Activated naive CD4-positive, alpha-beta T cell treated with anti-CD3 and anti-CD28 coated beads, Interleukin-2, amount 10 ng/mL, durations not matched to agents 7 days and 5 days (primary cell): Measurements from ENCODE around the gene RPUSD3.

Source experiments
- CTCF ChIA-PET: fragments of 350-600 bp; sonication (Branson Sonifier 250); formaldehyde crosslinking; loops from one replicate; lab custom pipeline; 2021; ENCODE audit warnings: antibody characterized with exemption; lab: Charles Lee
- DNase-seq: peaks from one replicate; pipeline ENCODE4 v3.0.0-alpha.2; 2020
- H3K27ac Mint-ChIP-seq: one replicate; pipeline ENCODE4 v1.8.0; 2021; ENCODE audit warnings: mild to moderate bottlenecking, moderate library complexity, mixed read lengths
- H3K27me3 Mint-ChIP-seq: one replicate; pipeline ENCODE4 v1.8.0; 2021; ENCODE audit warnings: mild to moderate bottlenecking, mixed read lengths
- H3K36me3 Mint-ChIP-seq: one replicate; pipeline ENCODE4 v1.8.0; 2021; ENCODE audit warnings: mixed read lengths
- H3K4me1 Mint-ChIP-seq: one replicate; pipeline ENCODE4 v1.8.0; 2021; ENCODE audit warnings: mixed read lengths
- H3K4me3 Mint-ChIP-seq: one replicate; pipeline ENCODE4 v1.8.0; 2021; ENCODE audit warnings: mild to moderate bottlenecking, moderate library complexity, mixed read lengths
- H3K9me3 Mint-ChIP-seq: one replicate; pipeline ENCODE4 v1.8.0; 2021; ENCODE audit warnings: mixed read lengths

RPUSD3 gene

DNA sequence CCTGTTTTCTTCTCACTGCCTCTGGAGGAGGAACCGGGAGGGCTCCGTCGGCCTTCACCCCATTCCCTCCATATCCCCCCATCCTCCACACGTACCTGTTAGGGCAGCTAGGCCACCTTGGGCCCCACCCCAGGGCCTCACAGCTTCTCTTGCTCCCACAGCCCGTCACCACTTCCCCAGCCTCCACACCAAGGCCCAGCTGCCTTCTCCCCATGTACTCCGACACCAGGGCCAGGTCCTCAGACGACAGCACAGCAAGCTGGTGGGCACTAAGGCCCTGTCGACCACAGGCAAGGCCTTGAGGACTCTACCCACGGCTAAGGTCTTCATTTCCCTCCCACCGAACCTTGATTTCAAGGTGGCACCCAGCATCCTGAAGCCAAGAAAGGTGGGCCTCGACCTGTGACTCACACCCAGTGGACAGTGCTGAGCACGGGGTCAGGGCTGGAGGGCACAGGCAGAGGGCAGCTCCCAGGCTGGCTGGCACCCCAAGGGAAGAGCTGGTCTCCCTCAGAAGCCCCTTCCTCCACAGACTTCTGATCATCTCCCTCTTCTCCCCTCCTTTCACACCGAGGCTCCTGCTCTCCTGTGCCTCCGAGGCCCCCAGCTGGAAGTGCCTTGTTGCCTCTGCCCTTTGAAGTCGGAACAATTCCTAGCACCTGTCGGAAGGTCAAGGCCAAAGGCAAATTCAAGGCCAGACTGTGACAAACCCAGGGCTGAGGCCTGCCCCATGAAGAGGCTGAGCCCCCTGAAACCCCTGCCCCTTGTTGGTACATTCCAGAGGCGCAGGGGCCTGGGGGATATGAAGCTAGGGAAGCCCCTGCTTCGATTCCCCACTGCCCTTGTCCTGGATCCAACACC lies 9.1 kb downstream of the RPUSD3 start:
- Mint-ChIP-seq H3K4me3 (no peak overlapping the region), H3K9me3 (no peaks in the 10 kb centered on the region), H3K27me3 (no peaks in the 10 kb centered on the region), H3K27ac (no peak overlapping the region), H3K4me1 (peaks cover 3% of the 10 kb centered on the region), H3K36me3 (peaks cover 23% of the 10 kb centered on the region)
- no peak for DNase-seq
- CTCF ChIA-PET = interaction anchor here (1.0 kb wide), 1 partner anchor 52 kb away, joined by 3 read pairs; no protein-coding TSS in a partner anchor

DNA sequence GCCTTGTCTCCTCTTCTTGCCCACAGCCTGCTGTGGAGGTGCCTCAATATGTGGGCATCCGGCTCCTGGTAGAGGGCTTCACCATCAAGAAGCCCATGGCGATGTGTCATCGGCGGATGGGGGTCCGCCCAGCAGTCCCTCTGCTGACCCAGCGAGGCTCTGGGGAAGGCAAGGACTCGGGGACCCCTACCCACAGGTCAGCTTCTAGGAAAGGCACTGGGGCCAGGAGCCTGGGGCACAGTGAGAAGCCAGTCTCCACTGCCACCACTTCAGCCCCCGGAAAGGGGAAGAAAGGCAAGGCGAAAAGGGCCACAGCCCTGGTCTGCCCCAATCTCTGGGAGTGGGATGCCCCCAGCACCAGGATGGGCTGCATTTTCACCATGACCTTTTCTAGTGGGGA lies 10.7 kb downstream of the RPUSD3 start:
- Mint-ChIP-seq H3K9me3 (no peaks in the 10 kb centered on the region), H3K27ac (no peak overlapping the region), H3K36me3 (peaks cover 20% of the 10 kb centered on the region), H3K27me3 (no peaks in the 10 kb centered on the region), H3K4me3 (no peak overlapping the region), H3K4me1 (peaks cover 3% of the 10 kb centered on the region)
- DNase-seq = no peak
- CTCF ChIA-PET = interaction anchor here (1.1 kb wide), 1 partner anchor 26 kb away, joined by 3 read pairs; no protein-coding TSS in a partner anchor

DNA sequence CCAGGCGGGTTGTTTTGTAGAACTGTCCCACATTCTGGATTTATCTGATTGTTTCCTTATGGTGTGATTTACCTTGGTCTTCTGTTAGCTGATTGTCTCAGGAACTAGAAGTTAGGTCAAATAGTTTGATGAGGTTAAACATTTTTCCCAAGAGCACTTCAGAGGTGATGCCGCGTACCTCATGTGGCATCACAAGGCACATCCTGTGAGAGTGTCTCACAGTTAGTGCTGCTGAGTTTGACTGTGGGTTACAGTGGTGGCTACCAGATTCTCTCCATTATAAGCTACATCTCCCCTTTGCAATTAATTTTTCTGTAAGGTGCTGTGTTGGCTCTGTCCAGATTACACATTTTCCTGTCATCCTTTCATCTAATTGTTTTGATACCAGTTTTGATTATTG lies 12.6 kb downstream of the RPUSD3 start:
- no peaks in the 10 kb centered on the region for H3K9me3 Mint-ChIP-seq
- H3K4me3 Mint-ChIP-seq = no peak overlapping the region
- peaks cover 26% of the 10 kb centered on the region for H3K36me3 Mint-ChIP-seq
- CTCF ChIA-PET = interaction anchor here (1.9 kb wide), 1 partner anchor 101 kb away, joined by 4 read pairs; the partner anchor contains the start of gene CRELD1
- no peaks in the 10 kb centered on the region for H3K27me3 Mint-ChIP-seq
- DNase-seq = no peak
- peaks cover 3% of the 10 kb centered on the region for H3K4me1 Mint-ChIP-seq
- no peak overlapping the region for H3K27ac Mint-ChIP-seq

DNA sequence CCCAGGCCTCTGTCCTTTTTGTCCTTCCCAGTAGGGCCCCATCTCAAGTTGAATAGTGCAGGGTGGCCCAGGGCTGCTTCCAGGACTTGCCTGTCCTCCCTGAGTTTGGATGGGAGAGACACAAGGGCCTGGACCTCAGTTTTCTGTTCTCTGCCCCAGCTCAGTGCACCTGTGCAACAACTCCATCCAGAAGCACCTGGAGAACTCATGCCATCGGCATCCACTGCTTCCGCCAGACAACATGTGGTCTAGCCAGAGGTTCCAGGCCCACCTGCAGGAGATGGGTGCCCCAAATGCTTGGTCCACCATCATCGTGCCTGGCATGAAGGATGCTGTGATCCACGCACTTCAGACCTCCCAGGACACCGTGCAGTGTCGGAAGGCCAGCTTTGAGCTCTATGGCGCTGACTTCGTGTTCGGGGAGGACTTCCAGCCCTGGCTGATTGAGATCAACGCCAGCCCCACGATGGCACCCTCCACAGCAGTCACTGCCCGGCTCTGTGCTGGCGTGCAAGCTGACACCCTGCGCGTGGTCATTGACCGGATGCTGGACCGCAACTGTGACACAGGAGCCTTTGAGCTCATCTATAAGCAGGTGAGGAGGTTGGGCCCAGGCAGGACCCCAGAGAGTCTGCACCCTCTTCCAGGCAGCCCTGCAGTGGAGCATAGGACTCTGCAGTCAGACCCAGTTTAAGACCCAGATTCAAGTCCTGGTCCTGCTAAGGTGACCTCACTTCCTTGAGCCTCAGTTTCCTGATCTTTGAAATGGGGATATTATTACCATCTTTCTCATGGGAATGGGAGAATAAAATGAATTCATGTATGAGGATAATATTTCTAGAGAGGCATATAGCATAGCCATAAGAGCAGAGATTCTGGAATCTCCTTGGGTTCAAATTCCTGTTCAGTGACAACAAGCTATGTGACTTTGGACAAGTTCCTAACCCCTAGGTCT lies 14.7 kb downstream of the RPUSD3 start:
- H3K27me3 Mint-ChIP-seq = no peaks in the 10 kb centered on the region
- H3K9me3 Mint-ChIP-seq = no peaks in the 10 kb centered on the region
- no peak for DNase-seq
- H3K4me3 Mint-ChIP-seq = no peak overlapping the region
- no peak overlapping the region for H3K27ac Mint-ChIP-seq
- peaks cover 23% of the 10 kb centered on the region for H3K36me3 Mint-ChIP-seq
- CTCF ChIA-PET = interaction anchor here (0.9 to 2.8 kb wide), 5 partner anchors 92 to 492 kb away, joined by 3 to 18 read pairs (median 3); partner anchors contain the start of genes CRELD1 and SEC13
- H3K4me1 Mint-ChIP-seq = peaks cover 3% of the 10 kb centered on the region

DNA sequence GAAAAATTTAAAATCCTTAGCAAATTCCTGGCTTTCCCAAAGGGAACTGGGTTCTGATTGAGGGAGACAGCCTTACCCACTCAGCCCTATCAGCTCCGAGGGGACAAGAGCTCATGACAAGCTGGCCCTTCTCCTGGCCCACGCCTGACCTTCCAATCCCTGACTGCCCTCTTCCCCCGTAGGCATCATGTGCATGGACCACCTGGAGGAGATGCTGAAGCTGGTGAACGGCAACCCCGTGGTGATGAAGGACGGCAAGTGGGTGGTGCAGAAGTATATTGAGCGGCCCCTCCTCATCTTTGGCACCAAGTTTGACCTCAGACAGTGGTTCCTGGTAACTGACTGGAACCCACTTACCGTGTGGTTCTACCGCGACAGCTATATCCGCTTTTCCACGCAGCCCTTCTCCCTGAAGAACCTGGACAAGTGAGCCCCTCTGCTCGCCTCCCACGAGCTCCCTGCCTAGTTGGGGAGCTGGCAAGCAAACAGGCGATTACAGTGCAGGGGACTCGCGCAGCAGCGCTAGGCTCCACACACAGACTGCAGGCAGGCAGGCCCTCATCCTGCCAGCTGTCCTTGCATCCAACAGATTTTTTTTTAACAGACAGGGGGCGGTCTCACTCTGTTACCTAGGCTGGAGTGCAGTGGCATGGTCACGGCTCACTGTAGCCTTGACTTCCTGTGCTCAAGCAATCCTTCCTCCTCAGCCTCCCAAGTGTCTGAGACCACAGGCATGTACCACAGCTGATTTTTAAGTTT lies 16.8 kb downstream of the RPUSD3 start:
- peak; percentile 46 for DNase-seq
- Mint-ChIP-seq H3K9me3 (no peaks in the 10 kb centered on the region), H3K27me3 (no peaks in the 10 kb centered on the region), H3K4me3 (no peak overlapping the region), H3K4me1 (peaks cover 3% of the 10 kb centered on the region), H3K27ac (peak overlapping the region; percentile 55), H3K36me3 (peaks cover 20% of the 10 kb centered on the region)
- CTCF ChIA-PET = interaction anchor here (0.7 to 2.8 kb wide), 7 partner anchors 15 to 465 kb away, joined by 3 to 18 read pairs (median 3); partner anchors contain the start of genes CRELD1 and RPUSD3

DNA sequence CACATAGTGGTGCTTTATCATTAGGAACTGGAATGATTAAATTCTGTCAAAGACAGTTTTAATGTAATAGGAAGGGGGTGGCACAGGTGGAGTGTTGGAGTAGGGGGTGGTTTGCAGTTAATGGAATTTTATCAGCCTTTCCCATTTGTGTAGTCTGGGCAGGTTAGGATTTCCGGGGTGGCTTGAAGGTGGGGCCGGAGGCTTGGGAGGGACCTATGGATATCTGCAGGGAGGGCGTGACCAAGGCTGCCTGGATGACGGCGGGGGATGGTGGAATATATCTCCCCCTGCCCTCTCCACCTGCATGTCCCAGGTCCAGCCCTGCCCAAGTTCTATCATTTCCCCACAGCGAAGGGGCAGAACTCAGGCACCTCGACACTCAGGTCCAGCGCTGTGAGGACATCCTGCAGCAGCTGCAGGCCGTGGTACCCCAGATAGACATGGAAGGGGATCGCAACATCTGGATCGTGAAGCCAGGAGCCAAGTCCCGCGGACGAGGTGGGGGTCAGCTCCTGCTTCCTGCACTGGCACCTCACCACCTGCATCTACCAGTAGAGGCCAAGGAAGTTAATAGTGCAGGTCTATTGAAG lies 18.3 kb downstream of the RPUSD3 start:
- CTCF ChIA-PET = interaction anchor here (0.9 kb wide), 1 partner anchor 121 kb away, joined by 3 read pairs; no protein-coding TSS in a partner anchor
- no peaks in the 10 kb centered on the region for H3K9me3 Mint-ChIP-seq
- no peaks in the 10 kb centered on the region for H3K4me1 Mint-ChIP-seq
- DNase-seq = no peak
- H3K4me3 Mint-ChIP-seq = no peak overlapping the region
- H3K36me3 Mint-ChIP-seq = peaks cover 15% of the 10 kb centered on the region
- H3K27me3 Mint-ChIP-seq = no peaks in the 10 kb centered on the region
- no peak overlapping the region for H3K27ac Mint-ChIP-seq

DNA sequence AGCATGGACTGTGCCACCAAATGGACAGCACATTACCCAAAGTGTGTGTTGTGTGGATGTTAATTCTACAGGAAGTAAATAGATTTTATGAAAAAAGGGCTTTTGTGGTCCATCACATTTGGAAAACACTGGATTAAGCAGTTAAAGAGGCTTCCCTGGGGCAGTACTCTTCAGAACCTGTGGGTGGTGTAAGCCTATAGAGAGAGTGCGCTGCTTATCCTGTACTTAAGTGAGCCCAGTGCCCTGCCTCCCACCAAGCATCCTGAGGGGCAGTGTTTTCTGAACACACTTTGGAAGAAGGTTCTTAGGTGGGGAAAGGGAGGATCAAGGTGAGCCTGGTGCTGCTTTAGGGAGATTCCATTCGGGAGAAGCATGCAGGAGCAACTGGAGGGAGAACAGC lies 22.9 kb downstream of the RPUSD3 start:
- H3K27ac Mint-ChIP-seq = no peak overlapping the region
- H3K36me3 Mint-ChIP-seq = peaks cover 4% of the 10 kb centered on the region
- CTCF ChIA-PET = no interaction called here
- no peak overlapping the region for H3K4me3 Mint-ChIP-seq
- H3K9me3 Mint-ChIP-seq = no peaks in the 10 kb centered on the region
- no peak for DNase-seq
- H3K4me1 Mint-ChIP-seq = no peaks in the 10 kb centered on the region
- H3K27me3 Mint-ChIP-seq = no peaks in the 10 kb centered on the region

DNA sequence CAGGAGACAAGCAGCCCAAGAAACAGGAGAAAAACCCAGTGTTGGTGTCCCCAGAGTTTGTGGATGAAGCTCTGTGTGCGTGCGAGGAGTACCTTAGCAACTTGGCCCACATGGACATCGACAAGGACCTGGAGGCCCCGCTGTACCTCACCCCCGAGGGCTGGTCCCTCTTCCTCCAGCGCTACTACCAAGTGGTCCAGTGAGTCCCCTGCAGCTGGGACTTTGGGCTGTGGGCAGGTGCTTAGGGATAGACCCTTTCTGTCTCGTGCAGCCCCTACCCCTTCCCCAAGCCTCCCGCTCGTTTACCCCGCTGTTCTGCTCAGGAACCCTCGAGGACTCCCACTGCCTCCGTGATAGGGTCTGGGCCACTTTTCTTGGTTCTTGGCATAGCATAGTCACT lies 23.3 kb downstream of the RPUSD3 start:
- Mint-ChIP-seq H3K4me3 (no peak overlapping the region), H3K27ac (no peak overlapping the region), H3K27me3 (no peaks in the 10 kb centered on the region), H3K4me1 (no peaks in the 10 kb centered on the region), H3K9me3 (no peaks in the 10 kb centered on the region), H3K36me3 (peaks cover 4% of the 10 kb centered on the region)
- no peak for DNase-seq
- CTCF ChIA-PET = no interaction called here

GRCh38 chr3:9818666-9819335 lies 25.0 kb downstream of the RPUSD3 start:
- Mint-ChIP-seq H3K27me3 (no peaks in the 10 kb centered on the region), H3K9me3 (no peaks in the 10 kb centered on the region), H3K27ac (no peak overlapping the region), H3K4me3 (no peak overlapping the region), H3K4me1 (no peaks in the 10 kb centered on the region), H3K36me3 (peaks cover 4% of the 10 kb centered on the region)
- DNase-seq = no peak
- CTCF ChIA-PET = no interaction called here

GRCh38 chr3:9817436-9817835 lies 26.4 kb downstream of the RPUSD3 start:
- Mint-ChIP-seq H3K27ac (no peak overlapping the region), H3K27me3 (no peaks in the 10 kb centered on the region), H3K4me1 (no peaks in the 10 kb centered on the region), H3K9me3 (no peaks in the 10 kb centered on the region), H3K36me3 (peaks cover 8% of the 10 kb centered on the region), H3K4me3 (no peak overlapping the region)
- DNase-seq = no peak
- CTCF ChIA-PET = no interaction called here

DNA sequence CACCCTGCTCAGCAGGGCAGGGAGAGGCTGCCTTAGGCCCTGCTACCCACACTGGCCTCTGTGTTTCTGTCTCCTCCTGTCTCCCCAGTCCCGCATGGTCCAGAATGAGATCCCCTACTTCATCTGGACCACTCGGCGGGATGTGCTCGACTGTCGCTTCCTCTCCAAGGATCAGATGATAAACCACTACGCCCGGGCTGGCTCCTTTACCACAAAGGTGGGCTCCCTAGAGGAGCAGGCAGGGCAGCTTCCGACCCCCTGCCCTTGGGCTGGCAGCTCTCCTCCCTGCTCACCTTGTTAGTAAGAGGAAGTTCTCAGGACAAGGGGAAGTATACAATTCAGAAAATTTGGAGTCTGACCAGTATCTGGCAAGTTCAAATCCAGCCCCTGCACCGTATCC lies 27.8 kb downstream of the RPUSD3 start:
- no peaks in the 10 kb centered on the region for H3K9me3 Mint-ChIP-seq
- peaks cover 7% of the 10 kb centered on the region for H3K4me1 Mint-ChIP-seq
- CTCF ChIA-PET = no interaction called here
- no peak overlapping the region for H3K4me3 Mint-ChIP-seq
- H3K27me3 Mint-ChIP-seq = no peaks in the 10 kb centered on the region
- H3K27ac Mint-ChIP-seq = no peak overlapping the region
- no peak for DNase-seq
- peaks cover 15% of the 10 kb centered on the region for H3K36me3 Mint-ChIP-seq

DNA sequence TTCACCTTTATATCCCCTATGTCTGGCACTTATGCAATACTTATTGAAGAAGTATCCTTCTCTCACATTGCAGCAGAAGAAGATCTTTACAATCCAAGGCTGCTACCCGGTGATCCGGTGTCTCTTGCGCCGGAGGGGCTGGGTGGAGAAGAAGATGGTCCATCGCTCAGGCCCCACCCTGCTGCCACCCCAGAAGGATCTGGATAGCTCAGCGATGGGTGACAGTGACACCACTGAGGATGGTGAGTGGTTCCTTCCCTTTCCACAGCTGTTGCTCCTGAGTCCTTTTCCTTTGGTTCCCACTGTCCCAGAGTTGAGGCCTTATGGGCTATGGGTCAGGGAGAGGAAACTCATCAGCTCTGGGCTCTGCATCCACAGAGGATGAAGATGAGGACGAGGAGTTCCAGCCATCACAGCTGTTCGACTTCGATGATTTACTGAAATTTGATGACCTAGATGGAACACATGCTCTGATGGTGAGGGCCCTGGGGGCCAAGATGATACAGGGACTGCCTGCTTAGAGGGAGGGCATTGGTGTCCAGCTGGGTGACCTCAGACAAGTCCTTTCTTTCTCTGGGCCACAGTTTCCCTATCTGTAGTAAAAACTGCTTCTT lies 30.8 kb downstream of the RPUSD3 start:
- H3K36me3 Mint-ChIP-seq = peaks cover 19% of the 10 kb centered on the region
- peaks cover 32% of the 10 kb centered on the region for H3K4me1 Mint-ChIP-seq
- no peak overlapping the region for H3K27ac Mint-ChIP-seq
- H3K27me3 Mint-ChIP-seq = no peaks in the 10 kb centered on the region
- DNase-seq = no peak
- no peaks in the 10 kb centered on the region for H3K9me3 Mint-ChIP-seq
- CTCF ChIA-PET = interaction anchor here (1.0 to 1.2 kb wide), 3 partner anchors 8 to 309 kb away, joined by 3 to 4 read pairs (median 3); no protein-coding TSS in a partner anchor
- no peak overlapping the region for H3K4me3 Mint-ChIP-seq
